NCI-H345 (cell line): Measurements from ENCODE around the gene TSNAXIP1.

Experiments
- DNase-seq: peaks from one replicate; lab custom pipeline; 2025; lab: John Stamatoyannopoulos, UW

Gene TSNAXIP1

GRCh38 chr16:67806428-67807147 lies at the start of gene TSNAXIP1, which contains the start of gene RANBP10:
Gene TSNAXIP1 (plus strand): TSS chr16:67806889. CDS start chr16:67807150, 261 bp downstream.
Gene RANBP10 (minus strand): TSS chr16:67806560. CDS start chr16:67806536, 24 bp downstream.
- peak; percentile 98 for DNase-seq

GRCh38 chr16:67758006-67758405 lies 48.7 kb upstream of the TSNAXIP1 start:
- DNase-seq, result no peak

- DNase-seq, result no peak
These were observed 47.7 kb upstream of the TSNAXIP1 start for GRCh38 chr16:67758966-67759365.

GRCh38 chr16:67760206-67760955 lies 46.3 kb upstream of the TSNAXIP1 start:
- DNase-seq, result no peak

- DNase-seq, result no peak
These were observed 45.8 kb upstream of the TSNAXIP1 start for GRCh38 chr16:67760956-67761230.

- no peak for DNase-seq
These were observed 44.8 kb upstream of the TSNAXIP1 start for GRCh38 chr16:67761924-67762323.

GRCh38 chr16:67762385-67762784 lies 44.3 kb upstream of the TSNAXIP1 start:
- DNase-seq, result no peak

- DNase-seq, result no peak
These were observed 43.6 kb upstream of the TSNAXIP1 start for GRCh38 chr16:67763066-67763465.

GRCh38 chr16:67764158-67764667 lies 42.5 kb upstream of the TSNAXIP1 start:
- DNase-seq, result no peak

GRCh38 chr16:67766291-67766690 lies 40.4 kb upstream of the TSNAXIP1 start:
- no peak for DNase-seq

GRCh38 chr16:67767953-67768352 lies 38.7 kb upstream of the TSNAXIP1 start:
- no peak for DNase-seq

- DNase-seq, result no peak
These were observed 36.2 kb upstream of the TSNAXIP1 start for GRCh38 chr16:67770346-67770991.

GRCh38 chr16:67773099-67773498 lies 33.6 kb upstream of the TSNAXIP1 start:
- no peak for DNase-seq

GRCh38 chr16:67773569-67774456 lies 32.9 kb upstream of the TSNAXIP1 start:
- no peak for DNase-seq

- DNase-seq, result no peak
These were observed 32.2 kb upstream of the TSNAXIP1 start for GRCh38 chr16:67774457-67774853.

- DNase-seq, result no peak
These were observed 31.4 kb upstream of the TSNAXIP1 start for GRCh38 chr16:67775273-67775672.

- no peak for DNase-seq
These were observed 27.3 kb upstream of the TSNAXIP1 start for GRCh38 chr16:67779256-67780014.

GRCh38 chr16:67780847-67781564 lies 25.7 kb upstream of the TSNAXIP1 start:
- no peak for DNase-seq

- no peak for DNase-seq
These were observed 25.1 kb upstream of the TSNAXIP1 start for GRCh38 chr16:67781565-67781921.

GRCh38 chr16:67782567-67783352 lies 23.9 kb upstream of the TSNAXIP1 start:
- DNase-seq, result peak; percentile 5
